ENCODE measurements around the gene BACH1. TPM values are rescaled to one million over a fixed set of nuclear protein-coding genes. Genes with fewer than 3 reads are reported as not detected.
A peak's percentile ranks its signal among the peaks of the same experiment; 100 is the strongest.

BACH1 gene
- total RNA-seq, 1 experiment from 2014 or later = 20.0 TPM

GRCh38 chr21:29371464-29371863 lies 72.7 kb downstream of the BACH1 start:
- Histone ChIP-seq H3K9me3 (ENCODE audit: control insufficient read depth, insufficient read depth, low read depth, low read length) (no peaks in the 10 kb centered on the region), H3K27me3 (ENCODE audit: control insufficient read depth, insufficient read depth, low read length) (no peaks in the 10 kb centered on the region), H3K36me3 (ENCODE audit: control insufficient read depth, insufficient read depth, low read length) (no peaks in the 10 kb centered on the region), H3K4me1 (ENCODE audit: control insufficient read depth, insufficient read depth, low read length) (no peaks in the 10 kb centered on the region), H3K27ac (ENCODE audit: low read length) (no peak overlapping the region), H3K4me3 (ENCODE audit: low read depth in 2 of 2, low read length in 2 of 2) (no peak overlapping the region)
- POLR2A ChIA-PET = no interaction called here
- intact Hi-C loops (cut with micrococcal nuclease; ENCODE audit: unreplicated experiment) (loop anchor here (5.0 kb wide), 1 partner anchor 209 kb away; no protein-coding TSS in a partner anchor), in situ Hi-C loops (cut with HindIII; ENCODE audit: low pct_unique_long_range_greater_than_20kb, low sequenced_read_pairs) (no loop called here)
- TF ChIP-seq REST (IDR thresholded peaks at IDR 0.05; ENCODE audit: insufficient read depth in 1 of 2, low read depth in 2 of 2, low read length in 1 of 2) (no peak), POLR2AphosphoS5 (IDR thresholded peaks at IDR 0.05; ENCODE audit: low read depth, low read length) (no peak), CTCF (IDR thresholded peaks at IDR 0.05) (no peak), TCF7L2 (IDR thresholded peaks at IDR 0.05; ENCODE audit: low read depth, low read length) (no peak)
- ATAC-seq = no peak
- CTCF ChIA-PET = interaction anchor here (0.5 to 0.6 kb wide), 3 partner anchors 13 to 184 kb away, joined by 3 to 10 read pairs (median 5); no protein-coding TSS in a partner anchor
- no peak for DNase-seq (ENCODE audit: low read depth, low spot score)
- no TSS peak for BruUV-seq (replicated peaks)

GRCh38 chr21:29372063-29372802 lies 73.5 kb downstream of the BACH1 start:
- ChIA-PET CTCF (interaction anchor here (0.5 to 0.6 kb wide), 2 partner anchors 14 to 21 kb away, joined by 5 to 10 read pairs; no protein-coding TSS in a partner anchor), POLR2A (no interaction called here)
- ATAC-seq (peak; percentile 93), DNase-seq (ENCODE audit: low read depth, low spot score) (no peak)
- Histone ChIP-seq H3K4me1 (ENCODE audit: control insufficient read depth, insufficient read depth, low read length) (no peaks in the 10 kb centered on the region), H3K9me3 (ENCODE audit: control insufficient read depth, insufficient read depth, low read depth, low read length) (no peaks in the 10 kb centered on the region), H3K4me3 (ENCODE audit: low read depth in 2 of 2, low read length in 2 of 2) (no peak overlapping the region), H3K27me3 (ENCODE audit: control insufficient read depth, insufficient read depth, low read length) (no peaks in the 10 kb centered on the region), H3K27ac (ENCODE audit: low read length) (no peak overlapping the region), H3K36me3 (ENCODE audit: control insufficient read depth, insufficient read depth, low read length) (no peaks in the 10 kb centered on the region)
- intact Hi-C loops (cut with micrococcal nuclease; ENCODE audit: unreplicated experiment) = loop anchor here (2.0 to 5.0 kb wide), 2 partner anchors 210 to 281 kb away; no protein-coding TSS in a partner anchor
- in situ Hi-C loops (cut with HindIII; ENCODE audit: low pct_unique_long_range_greater_than_20kb, low sequenced_read_pairs) = no loop called here
- peak; percentile 64 for TF ChIP-seq CTCF (IDR thresholded peaks at IDR 0.05)
- TF ChIP-seq REST (IDR thresholded peaks at IDR 0.05; ENCODE audit: insufficient read depth in 1 of 2, low read depth in 2 of 2, low read length in 1 of 2) = no peak
- no TSS peak for BruUV-seq (replicated peaks)
